ENCODE results near the gene HTRA2.

HTRA2 gene

DNA sequence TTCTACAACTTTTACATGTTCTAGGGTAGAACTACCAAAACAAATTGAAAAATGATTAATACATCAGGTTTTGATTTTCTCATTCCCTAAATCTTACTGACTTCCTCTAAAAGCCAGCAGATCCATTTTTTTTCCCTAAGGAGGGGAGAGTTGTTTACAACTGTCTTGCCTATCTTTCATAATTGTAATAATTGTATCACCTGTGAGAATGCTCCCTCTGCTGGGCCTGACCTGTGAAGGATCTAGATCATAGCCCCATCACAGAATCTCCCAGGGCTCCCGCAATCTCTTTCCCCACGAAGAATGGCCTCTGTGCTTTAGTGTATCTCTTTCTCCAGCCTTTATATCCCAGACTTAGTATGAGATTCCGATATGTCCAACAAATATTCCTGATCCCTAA is 14.9 kb downstream of the HTRA2 start:
- peaks cover 14% of the 10 kb centered on the region for H3K4me1 Mint-ChIP-seq
- no peak for TF ChIP-seq CTCF (IDR thresholded peaks at IDR 0.05; ENCODE audit: unreplicated experiment in 3 of 3)
- H3K27me3 Mint-ChIP-seq (ENCODE audit: low read depth), result peaks cover 3% of the 10 kb centered on the region
- H3K9me3 Mint-ChIP-seq, result no peaks in the 10 kb centered on the region
- peaks cover 7% of the 10 kb centered on the region for H3K36me3 Mint-ChIP-seq (ENCODE audit: low read depth)
- no peak overlapping the region for H3K27ac Mint-ChIP-seq
- H3K4me3 Mint-ChIP-seq, result no peak overlapping the region

- H3K27me3 Mint-ChIP-seq (ENCODE audit: low read depth), result peaks cover 3% of the 10 kb centered on the region
- H3K4me3 Mint-ChIP-seq, result no peak overlapping the region
- no peak for TF ChIP-seq CTCF (IDR thresholded peaks at IDR 0.05; ENCODE audit: unreplicated experiment in 3 of 3)
- H3K9me3 Mint-ChIP-seq, result no peaks in the 10 kb centered on the region
- peaks cover 20% of the 10 kb centered on the region for H3K4me1 Mint-ChIP-seq
- no peak overlapping the region for H3K27ac Mint-ChIP-seq
- H3K36me3 Mint-ChIP-seq (ENCODE audit: low read depth), result peaks cover 4% of the 10 kb centered on the region
These were observed 16.3 kb downstream of the HTRA2 start for GRCh38 chr2:74546004-74546403.

GRCh38 chr2:74548285-74548899 is 18.7 kb downstream of the HTRA2 start:
- Mint-ChIP-seq H3K27me3 (ENCODE audit: low read depth) (peaks cover 6% of the 10 kb centered on the region), H3K4me1 (peaks cover 37% of the 10 kb centered on the region), H3K27ac (peak overlapping the region; percentile 4 to 70 (median 20)), H3K36me3 (ENCODE audit: low read depth) (peaks cover 5% of the 10 kb centered on the region), H3K4me3 (peak overlapping the region; percentile 81 to 88 (median 87)), H3K9me3 (no peaks in the 10 kb centered on the region)
- no peak for TF ChIP-seq CTCF (IDR thresholded peaks at IDR 0.05; ENCODE audit: unreplicated experiment in 3 of 3)

- Mint-ChIP-seq H3K4me1 (peaks cover 42% of the 10 kb centered on the region), H3K27ac (no peak overlapping the region), H3K4me3 (peak overlapping the region; percentile 77 to 78 (median 78)), H3K9me3 (no peaks in the 10 kb centered on the region), H3K36me3 (ENCODE audit: low read depth) (peaks cover 5% of the 10 kb centered on the region), H3K27me3 (ENCODE audit: low read depth) (peaks cover 6% of the 10 kb centered on the region)
- no peak for TF ChIP-seq CTCF (IDR thresholded peaks at IDR 0.05; ENCODE audit: unreplicated experiment in 3 of 3)
These were observed 19.4 kb downstream of the HTRA2 start for GRCh38 chr2:74548900-74549826.

GRCh38 chr2:74550231-74550630 is 20.5 kb downstream of the HTRA2 start:
- peaks cover 5% of the 10 kb centered on the region for H3K36me3 Mint-ChIP-seq (ENCODE audit: low read depth)
- TF ChIP-seq CTCF (IDR thresholded peaks at IDR 0.05; ENCODE audit: unreplicated experiment in 3 of 3), result no peak
- H3K4me3 Mint-ChIP-seq, result peak overlapping the region; percentile 71 to 78 (median 77)
- no peak overlapping the region for H3K27ac Mint-ChIP-seq
- H3K4me1 Mint-ChIP-seq, result peaks cover 42% of the 10 kb centered on the region
- peaks cover 6% of the 10 kb centered on the region for H3K27me3 Mint-ChIP-seq (ENCODE audit: low read depth)
- H3K9me3 Mint-ChIP-seq, result no peaks in the 10 kb centered on the region
